Type B pancreatic cell (in vitro differentiated cells): ENCODE data around the gene SMYD3. TPM values are rescaled to one million over a fixed set of nuclear protein-coding genes. Genes with fewer than 3 reads are reported as not detected.

Source experiments
- DNase-seq: peaks from one replicate; pipeline ENCODE4 v3.0.0; 2021; ENCODE audit warnings: mixed read lengths; ENCODE audit not compliant: unreplicated experiment; ENCODE audit errors: extremely low spot score
- H3K27ac Mint-ChIP-seq: 2 replicates; pipeline ENCODE4 v1.8.0; 2021; ENCODE audit warnings: mild to moderate bottlenecking, mixed read lengths
- H3K27me3 Mint-ChIP-seq: 2 replicates; pipeline ENCODE4 v1.8.0; 2021; ENCODE audit warnings: mixed read lengths
- H3K36me3 Mint-ChIP-seq: 2 replicates; pipeline ENCODE4 v1.8.0; 2021; ENCODE audit warnings: mixed read lengths
- H3K4me1 Mint-ChIP-seq: one replicate; pipeline ENCODE4 v1.8.0; 2021; ENCODE audit warnings: mixed read lengths; ENCODE audit not compliant: unreplicated experiment
- H3K4me3 Mint-ChIP-seq: 2 replicates; pipeline ENCODE4 v1.8.0; 2021; ENCODE audit warnings: mild to moderate bottlenecking, mixed read lengths
- H3K9me3 Mint-ChIP-seq: 2 replicates; pipeline ENCODE4 v1.8.0; 2021; ENCODE audit warnings: mixed read lengths
- total RNA-seq: library from RNA; stranded (reverse); gene quantifications from 2 replicates; pipeline ENCODE4 v1.2.1, GENCODE V29; 2021; ENCODE audit warnings: low replicate concordance
- TF ChIP-seq, protein P1 (sequence below): fragments of 200-600 bp; sonication (generic); conservative IDR thresholded peaks from 2 replicates; pipeline ENCODE4 v1.5.0; 2021; ENCODE audit warnings: antibody characterized with exemption, mild to moderate bottlenecking

The SMYD3 gene
- total RNA-seq, 1 donor from 2014 or later = 19.4 TPM

DNA sequence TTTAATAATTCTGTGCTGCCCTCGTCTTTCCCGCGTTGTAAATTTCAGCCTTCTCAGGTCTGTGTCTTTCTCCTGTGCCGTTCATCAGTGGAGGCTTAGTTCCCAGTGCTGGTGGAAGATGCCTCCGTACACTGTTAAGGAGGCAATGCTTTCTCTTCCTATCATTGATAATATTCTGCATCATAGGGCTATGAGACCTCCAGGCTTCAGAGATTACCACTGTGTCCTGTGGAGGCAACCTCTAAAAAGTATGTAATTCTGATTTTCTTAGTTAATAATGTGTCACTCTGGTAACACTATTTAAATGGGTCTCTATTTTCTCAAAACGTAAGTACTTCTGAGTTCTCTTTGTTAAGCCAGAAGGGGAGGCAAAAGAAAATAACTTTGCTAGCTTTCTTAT lies 538.3 kb downstream of the SMYD3 start:
- TF ChIP-seq, protein P1, sequence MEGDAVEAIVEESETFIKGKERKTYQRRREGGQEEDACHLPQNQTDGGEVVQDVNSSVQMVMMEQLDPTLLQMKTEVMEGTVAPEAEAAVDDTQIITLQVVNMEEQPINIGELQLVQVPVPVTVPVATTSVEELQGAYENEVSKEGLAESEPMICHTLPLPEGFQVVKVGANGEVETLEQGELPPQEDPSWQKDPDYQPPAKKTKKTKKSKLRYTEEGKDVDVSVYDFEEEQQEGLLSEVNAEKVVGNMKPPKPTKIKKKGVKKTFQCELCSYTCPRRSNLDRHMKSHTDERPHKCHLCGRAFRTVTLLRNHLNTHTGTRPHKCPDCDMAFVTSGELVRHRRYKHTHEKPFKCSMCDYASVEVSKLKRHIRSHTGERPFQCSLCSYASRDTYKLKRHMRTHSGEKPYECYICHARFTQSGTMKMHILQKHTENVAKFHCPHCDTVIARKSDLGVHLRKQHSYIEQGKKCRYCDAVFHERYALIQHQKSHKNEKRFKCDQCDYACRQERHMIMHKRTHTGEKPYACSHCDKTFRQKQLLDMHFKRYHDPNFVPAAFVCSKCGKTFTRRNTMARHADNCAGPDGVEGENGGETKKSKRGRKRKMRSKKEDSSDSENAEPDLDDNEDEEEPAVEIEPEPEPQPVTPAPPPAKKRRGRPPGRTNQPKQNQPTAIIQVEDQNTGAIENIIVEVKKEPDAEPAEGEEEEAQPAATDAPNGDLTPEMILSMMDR = no peak
- no peaks in the 10 kb centered on the region for H3K27me3 Mint-ChIP-seq

DNA sequence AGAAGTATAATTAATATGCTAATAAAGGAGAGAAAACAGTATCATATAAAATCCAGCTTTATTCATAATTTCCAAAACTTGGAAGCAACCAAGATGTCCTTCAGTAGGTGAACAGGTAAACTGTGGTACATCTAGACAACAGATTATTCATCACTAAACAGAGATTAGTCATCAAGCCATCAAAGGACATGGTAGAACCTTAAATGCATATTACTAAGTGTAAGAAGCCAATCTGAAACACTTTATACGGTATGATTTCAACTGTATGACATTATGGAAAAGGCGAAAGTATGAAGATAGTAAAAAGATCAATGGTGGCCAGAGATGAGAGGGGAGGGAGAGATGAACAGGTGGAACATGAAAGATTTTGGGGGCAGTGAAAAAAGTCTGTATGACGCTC lies 541.7 kb downstream of the SMYD3 start:
- H3K9me3 Mint-ChIP-seq = peaks cover 3% of the 10 kb centered on the region
- H3K4me3 Mint-ChIP-seq = no peak overlapping the region
- H3K36me3 Mint-ChIP-seq = no peaks in the 10 kb centered on the region
- TF ChIP-seq, protein P1 = no peak
- no peak overlapping the region for H3K27ac Mint-ChIP-seq
- peaks cover 18% of the 10 kb centered on the region for H3K4me1 Mint-ChIP-seq
- no peaks in the 10 kb centered on the region for H3K27me3 Mint-ChIP-seq
- no peak for DNase-seq

More for the DNA sequence above, 538.3 kb downstream of the SMYD3 start:
- Mint-ChIP-seq H3K36me3 (no peaks in the 10 kb centered on the region), H3K9me3 (no peaks in the 10 kb centered on the region), H3K4me3 (no peak overlapping the region), H3K4me1 (peaks cover 10% of the 10 kb centered on the region), H3K27ac (no peak overlapping the region)
- DNase-seq = no peak

DNA sequence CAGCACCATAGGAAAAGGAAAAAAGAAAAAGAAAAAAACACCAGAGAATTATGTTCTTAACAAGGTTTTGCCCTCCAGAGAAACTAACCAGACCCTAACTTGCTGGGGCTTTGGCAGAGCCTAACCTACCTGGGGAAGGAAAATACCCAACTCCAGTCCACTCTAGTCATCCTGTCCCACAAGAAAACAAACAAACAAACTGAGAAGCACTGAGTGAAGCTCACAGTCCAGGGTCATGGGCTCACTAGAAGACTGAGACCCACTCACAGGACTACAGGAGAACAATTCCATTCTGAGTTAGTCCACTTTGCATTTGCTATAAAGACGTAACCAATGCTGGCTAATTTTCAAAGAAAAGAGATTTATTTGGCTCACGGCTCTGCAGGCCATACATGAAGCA lies 543.4 kb downstream of the SMYD3 start:
- Mint-ChIP-seq H3K36me3 (no peaks in the 10 kb centered on the region), H3K4me1 (peaks cover 9% of the 10 kb centered on the region), H3K27me3 (no peaks in the 10 kb centered on the region), H3K4me3 (no peak overlapping the region), H3K27ac (no peak overlapping the region), H3K9me3 (peaks cover 3% of the 10 kb centered on the region)
- DNase-seq = no peak
- TF ChIP-seq, protein P1 = no peak

DNA sequence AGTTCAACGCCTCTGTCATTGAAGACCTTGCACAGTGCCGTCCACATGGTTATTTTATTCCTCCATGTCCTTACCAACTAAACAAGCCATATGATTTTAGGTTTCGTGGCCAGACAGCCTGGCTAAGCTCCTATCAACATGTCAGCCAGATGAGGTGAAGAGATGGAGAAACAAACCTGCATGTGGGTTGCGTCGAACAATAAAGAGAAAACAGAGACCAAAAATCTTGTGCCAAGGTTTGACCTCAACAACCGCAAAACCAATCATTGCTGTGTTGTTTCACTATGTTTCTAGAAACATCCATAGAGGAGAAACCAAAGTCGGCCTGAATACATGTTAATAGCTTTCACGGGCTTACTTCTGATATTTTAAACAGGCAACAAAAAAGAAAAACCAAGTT lies 544.6 kb downstream of the SMYD3 start:
- Mint-ChIP-seq H3K9me3 (peaks cover 3% of the 10 kb centered on the region), H3K27ac (no peak overlapping the region), H3K4me1 (peaks cover 9% of the 10 kb centered on the region), H3K36me3 (no peaks in the 10 kb centered on the region), H3K27me3 (no peaks in the 10 kb centered on the region), H3K4me3 (no peak overlapping the region)
- TF ChIP-seq, protein P1 = no peak
- DNase-seq = no peak

DNA sequence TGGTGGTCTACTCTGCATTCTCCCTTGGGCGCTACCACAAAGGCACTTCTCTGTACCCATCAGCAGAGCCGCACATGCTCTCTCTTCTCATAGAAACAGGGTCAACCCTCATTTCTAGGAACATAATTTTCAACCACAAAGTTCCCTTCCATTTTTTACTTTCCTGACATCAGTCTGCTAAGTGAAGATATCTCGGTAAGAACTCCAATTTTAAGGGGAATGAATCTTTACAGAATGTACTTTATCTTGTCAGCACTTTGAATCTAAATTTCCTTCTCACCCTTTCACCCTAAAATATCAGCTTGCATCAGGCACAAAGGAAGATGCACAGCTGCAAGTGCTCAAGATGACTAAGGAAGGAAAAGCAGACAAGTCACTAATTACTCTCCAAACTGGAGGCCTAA lies 545.9 kb downstream of the SMYD3 start:
- Mint-ChIP-seq H3K9me3 (peaks cover 3% of the 10 kb centered on the region), H3K36me3 (no peaks in the 10 kb centered on the region), H3K27me3 (no peaks in the 10 kb centered on the region), H3K4me1 (peaks cover 9% of the 10 kb centered on the region), H3K27ac (no peak overlapping the region), H3K4me3 (no peak overlapping the region)
- TF ChIP-seq, protein P1 = no peak
- DNase-seq = no peak

DNA sequence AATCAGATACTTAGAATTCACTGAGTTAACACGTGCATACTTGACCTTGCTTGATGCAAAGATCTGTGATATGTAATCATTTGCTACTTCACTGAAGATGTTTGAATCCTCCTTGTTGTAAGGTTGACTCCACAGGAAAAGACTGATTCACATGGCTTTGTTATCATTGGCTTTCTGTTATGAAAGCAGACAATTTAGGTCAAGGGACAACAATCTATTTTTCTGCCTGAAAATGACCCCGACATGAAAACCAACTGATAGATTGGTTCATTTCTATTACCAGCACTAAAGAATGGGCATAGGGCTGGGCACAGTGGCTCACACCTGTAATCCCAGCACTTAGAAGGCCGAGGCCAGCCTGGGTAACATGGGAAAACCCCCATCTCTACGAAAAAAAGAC lies 546.9 kb downstream of the SMYD3 start:
- no peak for DNase-seq
- Mint-ChIP-seq H3K27ac (no peak overlapping the region), H3K9me3 (peaks cover 3% of the 10 kb centered on the region), H3K27me3 (no peaks in the 10 kb centered on the region), H3K4me3 (no peak overlapping the region), H3K36me3 (no peaks in the 10 kb centered on the region), H3K4me1 (peaks cover 9% of the 10 kb centered on the region)
- TF ChIP-seq, protein P1 = no peak
